NCI-H2171 (cell line): Measurements from ENCODE around the gene ITCH.
A peak's percentile ranks its signal among the peaks of the same experiment; 100 is the strongest.
"Not testable (repeated sequence)": the region's sequence is repeated elsewhere in the genome, so short reads cannot be mapped to it uniquely, and the experiment has no call there.

Experiments
- DNase-seq: peaks from one replicate; lab custom pipeline; 2025; lab: John Stamatoyannopoulos, UW

Gene ITCH

GRCh38 chr20:34511891-34512265, 148.8 kb downstream of the ITCH start:
- no peak for DNase-seq

- no peak for DNase-seq
Measured at GRCh38 chr20:34512266-34512954, 149.3 kb downstream of the ITCH start.

- no peak for DNase-seq
Measured at GRCh38 chr20:34512955-34513419, 149.9 kb downstream of the ITCH start.

- DNase-seq = not testable (repeated sequence)
Measured at GRCh38 chr20:34514034-34514433, 151.0 kb downstream of the ITCH start.

- no peak for DNase-seq
Measured at GRCh38 chr20:34514897-34515483, 151.9 kb downstream of the ITCH start.

GRCh38 chr20:34515484-34516246, 152.6 kb downstream of the ITCH start:
- peak; percentile 94 for DNase-seq

- peak; percentile 99 for DNase-seq
Measured at GRCh38 chr20:34516247-34517113, 153.4 kb downstream of the ITCH start, which contains the start of gene DYNLRB1. Gene DYNLRB1, plus strand, starts transcription at chr20:34516422. Its CDS starts 37 bp downstream, at chr20:34516459.

GRCh38 chr20:34517114-34517505, 154.0 kb downstream of the ITCH start:
- DNase-seq = no peak

GRCh38 chr20:34518863-34519262, 155.8 kb downstream of the ITCH start:
- not testable (repeated sequence) for DNase-seq

- DNase-seq = not testable (repeated sequence)
Measured at GRCh38 chr20:34519841-34520240, 156.8 kb downstream of the ITCH start.

GRCh38 chr20:34522969-34523871, 160.1 kb downstream of the ITCH start:
- DNase-seq = peak; percentile 32

GRCh38 chr20:34524426-34524825, 161.4 kb downstream of the ITCH start:
- DNase-seq = no peak

GRCh38 chr20:34525342-34525708, 162.3 kb downstream of the ITCH start:
- DNase-seq = no peak

GRCh38 chr20:34525709-34526416, 162.8 kb downstream of the ITCH start:
- no peak for DNase-seq

GRCh38 chr20:34526466-34526865, 163.4 kb downstream of the ITCH start:
- no peak for DNase-seq

GRCh38 chr20:34527016-34527415, 163.9 kb downstream of the ITCH start:
- DNase-seq = no peak

GRCh38 chr20:34528921-34529297, 165.8 kb downstream of the ITCH start:
- no peak for DNase-seq

- DNase-seq = no peak
Measured at GRCh38 chr20:34529742-34530141, 166.7 kb downstream of the ITCH start.

GRCh38 chr20:34530342-34530741, 167.3 kb downstream of the ITCH start:
- no peak for DNase-seq

GRCh38 chr20:34531608-34532265, 168.7 kb downstream of the ITCH start:
- no peak for DNase-seq
